Hematopoietic multipotent progenitor cell treated with erythropoietin and hydrocortisone succinate and interleukin-3 and kit ligand, for 4 days (in vitro differentiated cells): ENCODE data around the gene FBXL19.
A peak's percentile ranks its signal among the peaks of the same experiment; 100 is the strongest.

Experiments used
- DNase-seq: peaks from one replicate; pipeline ENCODE4 v3.0.0-alpha.2; 2015

The FBXL19 gene

DNA sequence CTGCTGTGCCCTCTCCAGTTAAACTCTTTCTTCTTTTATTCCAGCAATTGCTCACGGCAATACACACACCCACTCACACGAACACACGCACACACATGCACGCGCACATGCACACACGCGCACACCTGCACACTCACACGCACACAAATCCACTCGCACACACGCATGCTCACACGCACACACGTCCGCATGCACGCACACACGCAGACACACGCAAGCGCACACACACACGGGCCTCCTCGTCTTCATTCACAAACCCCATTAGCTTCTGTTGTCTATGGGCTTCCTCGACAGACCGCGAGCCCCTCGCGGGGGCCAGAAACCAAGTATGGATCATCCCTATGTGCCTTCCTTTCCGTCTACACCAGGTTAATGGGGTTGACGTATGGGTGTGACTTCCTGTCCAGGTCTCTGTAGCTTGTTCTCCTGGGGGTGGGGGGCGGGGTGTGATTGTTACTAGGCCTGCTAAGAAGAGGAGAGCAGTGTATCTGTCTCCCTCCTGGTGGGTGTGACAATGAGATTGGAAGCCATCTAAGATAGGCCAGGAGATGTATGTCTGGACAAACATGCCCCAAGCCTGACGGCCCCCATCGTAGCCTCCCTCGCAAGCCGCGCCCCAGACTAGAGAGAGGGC lies 27.6 kb upstream of the FBXL19 start:
- peak; percentile 60 for DNase-seq

GRCh38 chr16:30896261-30896888 lies 27.0 kb upstream of the FBXL19 start, which contains the start of gene CTF1:
TSS of gene CTF1 (plus strand) at chr16:30896614. CDS start at chr16:30896644, 30 bp downstream.
- peak; percentile 46 for DNase-seq

- peak; percentile 96 for DNase-seq
Observed at GRCh38 chr16:30896889-30897733, 26.3 kb upstream of the FBXL19 start.

GRCh38 chr16:30899794-30900193 lies 23.6 kb upstream of the FBXL19 start:
- no peak for DNase-seq

GRCh38 chr16:30900588-30900987 lies 22.8 kb upstream of the FBXL19 start:
- DNase-seq, result no peak

DNA sequence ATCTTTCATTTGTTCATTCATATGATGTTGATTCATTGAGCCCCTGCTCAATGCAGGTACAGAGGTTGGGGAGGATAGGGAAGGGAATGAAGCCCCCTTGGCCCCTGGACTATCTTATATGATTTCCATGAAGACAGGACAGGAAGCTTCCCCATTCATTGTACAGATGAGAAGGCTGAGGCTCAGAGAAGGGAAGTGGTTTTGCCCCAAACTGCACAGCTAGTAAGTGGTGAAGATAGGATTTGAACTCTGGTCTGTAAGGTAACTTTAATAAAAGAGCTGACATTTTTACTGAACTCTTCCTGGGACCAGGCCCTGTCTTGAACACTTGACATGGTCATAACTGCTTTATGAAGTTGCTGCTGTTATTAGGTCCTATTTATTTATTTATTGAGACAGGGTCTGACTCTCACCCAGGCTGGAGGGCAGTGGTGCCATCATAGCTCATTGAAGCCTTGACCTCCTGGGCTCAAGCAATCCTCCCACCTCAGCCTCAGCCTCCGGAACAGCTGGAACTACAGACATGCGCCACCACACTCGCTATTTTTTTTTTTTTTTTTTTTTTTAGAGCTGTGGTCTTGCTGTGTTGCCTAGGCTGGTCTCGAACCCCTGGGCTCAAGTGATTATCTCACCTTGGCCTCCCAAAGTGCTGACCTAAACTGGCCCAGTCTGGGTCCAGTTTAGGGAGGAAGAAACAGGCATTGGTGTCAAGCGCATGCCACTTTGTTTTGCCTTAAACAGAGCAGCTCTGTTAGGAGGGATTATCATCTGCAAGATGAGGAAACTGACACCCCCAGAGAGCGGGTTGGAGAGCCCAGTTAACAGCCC lies 22.0 kb upstream of the FBXL19 start:
- DNase-seq, result peak; percentile 55

DNA sequence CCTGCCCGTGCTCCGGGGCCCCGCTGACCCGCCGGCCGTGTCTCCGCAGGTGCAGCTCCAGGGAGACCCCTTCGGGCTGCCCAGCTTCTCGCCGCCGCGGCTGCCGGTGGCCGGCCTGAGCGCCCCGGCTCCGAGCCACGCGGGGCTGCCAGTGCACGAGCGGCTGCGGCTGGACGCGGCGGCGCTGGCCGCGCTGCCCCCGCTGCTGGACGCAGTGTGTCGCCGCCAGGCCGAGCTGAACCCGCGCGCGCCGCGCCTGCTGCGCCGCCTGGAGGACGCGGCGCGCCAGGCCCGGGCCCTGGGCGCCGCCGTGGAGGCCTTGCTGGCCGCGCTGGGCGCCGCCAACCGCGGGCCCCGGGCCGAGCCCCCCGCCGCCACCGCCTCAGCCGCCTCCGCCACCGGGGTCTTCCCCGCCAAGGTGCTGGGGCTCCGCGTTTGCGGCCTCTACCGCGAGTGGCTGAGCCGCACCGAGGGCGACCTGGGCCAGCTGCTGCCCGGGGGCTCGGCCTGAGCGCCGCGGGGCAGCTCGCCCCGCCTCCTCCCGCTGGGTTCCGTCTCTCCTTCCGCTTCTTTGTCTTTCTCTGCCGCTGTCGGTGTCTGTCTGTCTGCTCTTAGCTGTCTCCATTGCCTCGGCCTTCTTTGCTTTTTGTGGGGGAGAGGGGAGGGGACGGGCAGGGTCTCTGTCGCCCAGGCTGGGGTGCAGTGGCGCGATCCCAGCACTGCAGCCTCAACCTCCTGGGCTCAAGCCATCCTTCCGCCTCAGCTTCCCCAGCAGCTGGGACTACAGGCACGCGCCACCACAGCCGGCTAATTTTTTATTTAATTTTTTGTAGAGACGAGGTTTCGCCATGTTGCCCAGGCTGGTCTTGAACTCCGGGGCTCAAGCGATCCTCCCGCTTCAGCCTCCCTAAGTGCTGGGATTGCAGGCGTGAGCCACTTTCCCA lies 21.1 kb upstream of the FBXL19 start:
- DNase-seq, result peak; percentile 86

DNA sequence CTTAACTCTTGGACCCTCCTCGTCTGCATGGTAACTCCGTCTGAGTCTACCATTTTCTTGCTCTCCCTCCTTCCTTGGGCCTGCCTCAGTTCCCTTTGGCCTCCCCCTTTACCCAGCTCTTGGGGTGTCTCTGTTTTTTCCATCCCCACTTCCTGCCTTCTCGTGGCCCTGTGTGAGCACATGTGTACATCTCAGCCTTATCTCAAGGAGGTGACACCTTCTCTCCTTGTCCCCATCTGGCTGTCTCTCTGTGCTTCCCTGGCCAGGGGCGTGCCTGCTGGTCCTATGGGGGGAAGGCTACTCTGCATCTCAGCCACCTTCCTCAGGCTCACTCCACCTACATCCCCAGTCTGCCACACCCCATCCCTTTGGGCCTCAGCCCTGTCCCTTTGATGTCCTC lies 20.4 kb upstream of the FBXL19 start:
- peak; percentile 67 for DNase-seq

DNA sequence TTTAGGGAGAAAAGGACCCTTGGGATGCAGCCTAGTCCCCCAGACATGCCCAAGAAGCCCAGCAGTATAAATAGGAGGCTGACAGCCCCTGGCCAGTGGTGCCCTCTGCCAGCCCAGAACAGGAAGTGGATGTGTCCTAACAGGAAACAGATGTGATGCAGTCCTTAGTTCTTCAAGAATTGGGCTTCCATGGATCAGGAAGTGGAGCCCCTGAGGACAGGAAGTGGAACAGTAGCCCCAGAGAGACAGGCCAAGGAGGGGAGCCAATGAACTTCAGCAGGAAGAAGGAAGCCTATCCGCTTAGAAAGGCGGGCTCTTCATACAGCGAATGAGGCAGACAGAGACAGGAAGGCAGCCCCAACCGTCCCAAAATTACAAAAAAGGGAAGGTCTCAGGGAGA lies 19.8 kb upstream of the FBXL19 start:
- peak; percentile 94 for DNase-seq

DNA sequence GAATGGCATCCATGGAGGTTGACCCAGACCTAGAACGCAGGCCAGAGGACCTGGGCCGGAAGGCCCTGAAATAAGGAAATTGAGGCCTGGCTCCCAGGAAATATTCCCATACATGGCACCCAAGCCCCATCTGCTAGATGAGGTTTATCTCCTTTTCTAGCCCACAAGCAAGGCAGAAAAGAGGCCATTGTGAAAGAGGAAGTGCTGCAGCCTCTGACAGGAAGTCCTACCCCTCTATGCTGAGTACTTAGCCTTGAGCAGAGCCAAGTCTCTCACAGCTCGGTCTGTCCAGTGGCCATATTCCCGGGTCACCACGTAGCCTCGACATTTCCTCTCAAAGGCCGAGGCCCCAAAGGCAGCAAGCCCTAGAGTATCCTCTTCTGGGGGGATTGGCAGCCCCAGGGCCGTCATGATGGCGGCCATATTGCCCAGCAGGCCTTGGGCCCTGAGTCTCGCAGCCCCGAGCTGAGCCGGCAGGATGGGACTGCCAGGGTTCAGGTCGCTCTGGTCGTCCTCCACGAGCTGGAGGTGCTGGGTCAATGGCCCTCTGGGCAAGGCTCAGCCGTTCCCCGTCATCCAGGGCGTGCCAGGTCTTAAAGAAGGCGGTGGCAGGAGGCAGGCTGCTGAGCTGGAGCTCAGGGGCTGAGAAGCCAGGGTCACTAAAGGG lies 19.1 kb upstream of the FBXL19 start:
- peak; percentile 73 for DNase-seq

GRCh38 chr16:30907064-30907463 lies 16.3 kb upstream of the FBXL19 start:
- no peak for DNase-seq

DNA sequence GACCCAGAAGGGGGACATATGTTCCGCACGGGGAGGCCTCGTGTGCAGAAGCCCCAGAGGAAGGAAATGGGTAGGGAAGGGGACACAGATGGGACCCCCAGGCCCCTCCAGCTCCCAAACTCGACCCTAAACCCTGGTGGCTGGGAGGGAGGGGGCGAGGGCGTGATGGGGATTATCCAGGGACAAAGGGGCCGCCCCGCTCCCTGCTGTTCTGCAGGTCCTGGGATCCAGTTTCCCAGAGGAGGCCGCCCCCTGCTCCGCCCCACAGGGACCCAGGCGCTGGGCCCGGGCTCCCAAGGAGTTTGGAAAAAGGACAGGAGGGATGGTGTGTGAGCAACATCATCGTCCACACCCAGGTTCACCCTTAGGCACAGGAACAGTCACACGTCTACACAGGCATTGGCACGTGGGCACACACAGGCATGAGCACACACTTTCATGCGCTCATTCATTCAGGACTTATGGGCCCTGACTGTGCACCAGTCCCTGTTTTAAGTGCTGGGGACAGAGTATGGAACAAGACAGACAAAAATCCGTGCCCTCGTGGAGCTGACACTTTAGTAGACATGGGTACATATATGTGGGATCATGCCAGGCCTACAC lies 12.8 kb upstream of the FBXL19 start:
- no peak for DNase-seq

DNA sequence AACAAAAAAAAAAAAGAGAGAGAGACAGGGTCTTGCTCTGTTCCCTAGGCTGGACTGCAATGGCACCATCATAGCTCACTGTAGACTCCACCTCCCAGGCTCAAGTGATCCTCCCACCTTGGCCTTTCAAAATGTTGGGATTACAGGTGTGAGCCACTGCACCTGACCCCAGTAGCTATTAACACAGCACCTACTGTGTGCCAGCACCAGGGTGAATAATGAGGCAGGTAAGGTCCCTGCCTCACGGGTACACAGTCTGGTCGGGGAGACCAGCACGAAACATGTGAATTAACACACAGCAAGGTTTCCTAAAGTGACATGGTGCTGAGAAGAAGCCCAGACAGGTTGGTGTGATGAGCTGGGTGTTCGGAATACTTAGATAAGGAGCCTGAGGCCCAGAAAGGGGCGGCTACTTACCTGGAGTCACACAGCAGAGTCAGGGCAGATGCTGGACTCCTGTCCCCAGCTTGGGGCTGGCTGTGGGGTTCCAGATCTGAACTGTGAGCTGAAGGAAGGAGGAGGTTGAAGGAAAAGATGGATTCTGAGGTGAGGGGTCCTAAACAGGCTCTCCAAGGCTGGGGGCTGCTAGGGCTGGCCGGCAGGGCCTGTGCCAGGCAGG lies 10.5 kb upstream of the FBXL19 start:
- DNase-seq, result no peak

- DNase-seq, result no peak
Observed at GRCh38 chr16:30914830-30915229, 8.5 kb upstream of the FBXL19 start.

GRCh38 chr16:30918614-30919013 lies 4.8 kb upstream of the FBXL19 start:
- no peak for DNase-seq

- DNase-seq, result peak; percentile 68
Observed at GRCh38 chr16:30920891-30921290, 2.5 kb upstream of the FBXL19 start.

GRCh38 chr16:30921459-30921747 lies 2.0 kb upstream of the FBXL19 start:
- no peak for DNase-seq

- DNase-seq, result peak; percentile 96
Observed at GRCh38 chr16:30921748-30922419, 1.5 kb upstream of the FBXL19 start.

GRCh38 chr16:30922420-30922959 lies 882 bp upstream of the FBXL19 start:
- DNase-seq, result peak; percentile 100
